Osteocyte (in vitro differentiated cells): ENCODE measurements around the gene ZNF212. TPM values are rescaled to one million over a fixed set of nuclear protein-coding genes. Genes with fewer than 3 reads are reported as not detected.

Source experiments
- DNase-seq: peaks from one replicate; pipeline ENCODE4 v3.0.0; 2021; ENCODE audit warnings: mixed read lengths; ENCODE audit not compliant: unreplicated experiment; ENCODE audit errors: extremely low spot score
- H3K27ac Mint-ChIP-seq: one replicate; pipeline ENCODE4 v1.8.0; 2021; ENCODE audit warnings: mild to moderate bottlenecking, mixed read lengths; ENCODE audit not compliant: unreplicated experiment
- H3K27me3 Mint-ChIP-seq: one replicate; pipeline ENCODE4 v1.8.0; 2021; ENCODE audit warnings: mixed read lengths; ENCODE audit not compliant: unreplicated experiment
- H3K36me3 Mint-ChIP-seq: one replicate; pipeline ENCODE4 v1.8.0; 2021; ENCODE audit warnings: mixed read lengths; ENCODE audit not compliant: unreplicated experiment
- H3K4me1 Mint-ChIP-seq: one replicate; pipeline ENCODE4 v1.8.0; 2021; ENCODE audit warnings: mixed read lengths; ENCODE audit not compliant: unreplicated experiment
- H3K4me3 Mint-ChIP-seq: one replicate; pipeline ENCODE4 v1.8.0; 2021; ENCODE audit warnings: mild to moderate bottlenecking, moderate library complexity, mixed read lengths; ENCODE audit not compliant: unreplicated experiment
- H3K9me3 Mint-ChIP-seq: one replicate; pipeline ENCODE4 v1.8.0; 2021; ENCODE audit warnings: mixed read lengths; ENCODE audit not compliant: unreplicated experiment
- total RNA-seq: library from RNA; stranded (reverse); gene quantifications from 2 replicates; pipeline ENCODE4 v1.2.1, GENCODE V29; 2021
- TF ChIP-seq, protein P1 (sequence below): fragments of 200-600 bp; sonication (generic); IDR thresholded peaks from 2 replicates; pipeline ENCODE4 v1.5.0; 2021; ENCODE audit warnings: antibody characterized with exemption, mild to moderate bottlenecking, moderate library complexity

ZNF212 gene
- total RNA-seq, 1 donor from 2014 or later: 11.9 TPM

DNA sequence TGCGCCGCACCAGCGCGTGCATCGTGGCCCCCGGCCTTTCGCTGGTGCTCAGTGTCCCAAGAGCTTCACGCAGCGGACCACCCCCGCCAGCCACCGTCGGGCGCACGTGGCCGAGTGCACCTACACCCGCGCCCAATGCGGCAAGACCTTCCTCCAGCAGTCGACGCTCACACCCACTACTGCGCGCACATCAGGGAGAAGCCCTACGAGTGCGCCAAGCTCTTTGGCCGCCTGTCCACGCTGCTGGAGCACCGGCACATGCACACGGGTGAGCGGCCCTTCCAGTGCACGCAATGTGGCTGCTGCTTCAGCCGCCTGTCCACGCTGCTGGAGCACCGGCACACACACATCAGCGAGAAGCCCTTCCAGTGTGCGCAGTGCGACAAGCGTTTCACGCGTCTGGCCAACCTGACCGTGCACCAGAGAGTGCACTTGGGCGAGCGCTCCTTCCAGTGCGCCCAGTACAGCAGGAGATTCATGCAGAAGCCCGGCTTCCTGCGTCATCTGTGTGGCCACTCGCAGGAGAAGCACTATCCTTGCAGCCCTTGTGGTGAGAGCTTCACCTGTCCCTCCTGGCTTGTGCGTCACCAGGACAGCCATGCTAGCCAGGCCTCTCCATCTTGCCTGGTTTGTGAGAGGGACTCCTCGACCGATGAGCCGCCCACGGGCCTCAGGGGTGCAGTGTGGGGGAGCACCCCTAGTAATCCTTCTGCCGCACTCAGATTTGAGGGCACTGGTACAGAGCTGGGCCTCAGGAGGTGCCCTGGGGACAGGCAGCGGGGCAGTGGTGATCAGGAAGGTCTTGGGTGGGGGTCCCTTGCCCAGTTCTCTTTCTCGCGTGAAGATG is 55.4 kb downstream of the ZNF212 start:
- TF ChIP-seq, protein P1, sequence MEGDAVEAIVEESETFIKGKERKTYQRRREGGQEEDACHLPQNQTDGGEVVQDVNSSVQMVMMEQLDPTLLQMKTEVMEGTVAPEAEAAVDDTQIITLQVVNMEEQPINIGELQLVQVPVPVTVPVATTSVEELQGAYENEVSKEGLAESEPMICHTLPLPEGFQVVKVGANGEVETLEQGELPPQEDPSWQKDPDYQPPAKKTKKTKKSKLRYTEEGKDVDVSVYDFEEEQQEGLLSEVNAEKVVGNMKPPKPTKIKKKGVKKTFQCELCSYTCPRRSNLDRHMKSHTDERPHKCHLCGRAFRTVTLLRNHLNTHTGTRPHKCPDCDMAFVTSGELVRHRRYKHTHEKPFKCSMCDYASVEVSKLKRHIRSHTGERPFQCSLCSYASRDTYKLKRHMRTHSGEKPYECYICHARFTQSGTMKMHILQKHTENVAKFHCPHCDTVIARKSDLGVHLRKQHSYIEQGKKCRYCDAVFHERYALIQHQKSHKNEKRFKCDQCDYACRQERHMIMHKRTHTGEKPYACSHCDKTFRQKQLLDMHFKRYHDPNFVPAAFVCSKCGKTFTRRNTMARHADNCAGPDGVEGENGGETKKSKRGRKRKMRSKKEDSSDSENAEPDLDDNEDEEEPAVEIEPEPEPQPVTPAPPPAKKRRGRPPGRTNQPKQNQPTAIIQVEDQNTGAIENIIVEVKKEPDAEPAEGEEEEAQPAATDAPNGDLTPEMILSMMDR: no peak
- H3K36me3 Mint-ChIP-seq: peaks cover 13% of the 10 kb centered on the region
- no peaks in the 10 kb centered on the region for H3K4me1 Mint-ChIP-seq
- no peak overlapping the region for H3K27ac Mint-ChIP-seq
- no peak overlapping the region for H3K4me3 Mint-ChIP-seq
- no peak for DNase-seq
- no peaks in the 10 kb centered on the region for H3K9me3 Mint-ChIP-seq
- H3K27me3 Mint-ChIP-seq: no peaks in the 10 kb centered on the region

DNA sequence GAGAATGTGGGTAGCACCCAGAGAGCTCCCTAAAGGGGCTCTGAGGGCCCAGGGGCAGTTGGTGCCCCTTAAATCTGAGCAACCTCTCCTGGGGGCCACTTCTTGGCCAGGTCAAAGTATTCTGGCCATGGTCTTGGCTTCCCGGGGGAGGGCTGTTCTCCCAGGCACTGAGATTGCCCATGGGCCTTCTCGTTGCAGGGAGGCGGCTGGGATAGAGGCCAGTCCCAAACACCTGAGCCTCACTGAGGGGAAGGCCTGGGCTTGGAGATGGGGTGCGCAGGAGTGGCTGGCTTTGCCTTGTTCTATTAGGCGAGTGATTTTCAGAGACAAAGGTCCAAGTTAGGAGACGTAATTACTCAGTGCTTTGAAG is 56.0 kb downstream of the ZNF212 start:
- Mint-ChIP-seq H3K27ac (no peak overlapping the region), H3K27me3 (no peaks in the 10 kb centered on the region), H3K9me3 (no peaks in the 10 kb centered on the region), H3K4me1 (peaks cover 4% of the 10 kb centered on the region), H3K36me3 (peaks cover 13% of the 10 kb centered on the region), H3K4me3 (no peak overlapping the region)
- TF ChIP-seq, protein P1: no peak
- no peak for DNase-seq

DNA sequence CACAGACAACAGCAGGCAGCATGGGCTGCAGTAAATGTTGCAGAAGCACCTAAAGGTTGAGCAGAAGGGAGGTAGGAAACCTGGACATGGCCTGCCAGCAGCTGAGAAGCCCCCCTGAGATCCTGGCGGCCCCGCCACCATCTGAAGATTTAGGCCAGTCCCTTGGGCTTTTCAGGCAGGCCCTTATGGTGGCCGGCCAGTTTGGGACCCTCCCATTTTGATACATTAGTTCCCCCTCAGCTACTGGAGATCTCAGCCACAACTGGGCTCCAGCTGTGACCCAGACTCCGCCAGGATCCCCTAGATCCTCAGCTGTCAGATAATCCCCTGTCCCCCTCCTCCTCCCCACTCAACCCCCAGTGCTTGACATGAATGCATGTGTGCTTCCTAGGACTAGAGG is 56.9 kb downstream of the ZNF212 start:
- Mint-ChIP-seq H3K4me1 (peaks cover 8% of the 10 kb centered on the region), H3K27me3 (no peaks in the 10 kb centered on the region), H3K9me3 (no peaks in the 10 kb centered on the region), H3K27ac (no peak overlapping the region), H3K4me3 (no peak overlapping the region), H3K36me3 (peaks cover 13% of the 10 kb centered on the region)
- DNase-seq: peak; percentile 59
- TF ChIP-seq, protein P1: no peak

DNA sequence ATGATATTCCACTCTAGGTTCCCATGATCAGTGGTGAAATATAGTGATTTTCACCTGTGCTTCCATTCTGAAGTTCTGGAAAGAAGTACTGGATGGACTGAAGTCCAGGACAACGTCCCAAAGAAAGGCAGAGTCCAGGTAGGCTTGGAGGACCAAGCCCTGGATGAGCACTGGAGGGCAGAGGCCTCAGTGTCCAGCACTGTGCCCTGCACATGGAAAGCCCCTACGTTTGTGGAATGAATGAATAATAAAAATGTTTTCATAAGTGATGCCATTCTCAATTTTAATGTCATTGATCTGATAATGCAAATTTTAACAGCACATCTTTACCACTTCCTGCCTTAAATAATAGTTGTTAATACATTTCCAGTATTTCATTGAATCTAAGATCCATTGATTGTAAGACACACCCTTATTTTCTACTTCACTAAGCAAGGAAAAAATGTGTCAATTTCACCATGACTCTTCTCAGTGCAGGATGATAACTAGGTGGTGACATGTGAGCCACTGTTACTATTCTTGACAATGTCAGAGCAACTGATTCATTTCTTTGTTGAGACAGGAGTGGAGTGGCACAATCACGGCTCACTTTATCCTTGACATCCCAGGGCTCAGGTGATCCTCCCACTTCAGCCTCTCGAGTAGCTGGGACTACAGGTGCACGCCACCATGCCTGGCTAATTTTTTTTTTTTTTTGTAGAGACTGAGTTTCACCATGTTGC is 57.7 kb downstream of the ZNF212 start:
- H3K9me3 Mint-ChIP-seq: no peaks in the 10 kb centered on the region
- TF ChIP-seq, protein P1: no peak
- H3K27ac Mint-ChIP-seq: no peak overlapping the region
- H3K36me3 Mint-ChIP-seq: peaks cover 12% of the 10 kb centered on the region
- H3K4me3 Mint-ChIP-seq: no peak overlapping the region
- H3K27me3 Mint-ChIP-seq: no peaks in the 10 kb centered on the region
- H3K4me1 Mint-ChIP-seq: peaks cover 8% of the 10 kb centered on the region
- DNase-seq: peak; percentile 10

DNA sequence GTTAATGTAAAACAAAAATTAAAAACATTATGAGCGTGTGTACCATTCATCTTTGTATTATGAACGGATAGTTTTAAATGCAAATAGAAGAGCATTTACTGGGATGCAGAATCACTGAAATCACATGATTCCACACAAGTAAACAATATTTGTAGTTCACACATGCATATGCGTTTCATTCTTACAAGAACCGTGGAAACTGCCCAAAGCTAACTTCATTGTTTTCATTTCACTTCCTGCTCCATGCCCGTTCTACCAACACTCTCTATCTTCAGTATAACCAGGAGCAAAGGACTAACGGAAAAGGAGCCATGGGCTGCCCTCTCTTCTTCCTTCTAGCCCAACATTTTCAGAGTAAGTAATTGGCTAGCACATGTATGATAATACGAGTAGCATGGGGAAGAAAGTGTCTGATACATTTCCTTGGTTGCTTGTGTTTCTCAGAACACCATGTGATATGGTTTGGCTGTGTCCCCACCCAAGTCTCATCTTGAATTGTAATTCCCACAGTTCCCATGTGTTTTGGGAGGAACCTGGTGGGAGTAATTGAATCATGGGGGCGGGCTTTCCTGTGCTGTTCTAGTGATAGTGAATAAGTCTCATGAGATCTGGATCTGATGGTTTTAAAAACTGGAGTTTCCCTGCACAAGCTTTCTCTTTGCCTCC is 61.3 kb downstream of the ZNF212 start:
- Mint-ChIP-seq H3K9me3 (no peaks in the 10 kb centered on the region), H3K4me1 (peaks cover 8% of the 10 kb centered on the region), H3K4me3 (no peak overlapping the region), H3K27me3 (no peaks in the 10 kb centered on the region), H3K27ac (peak overlapping the region; percentile 35), H3K36me3 (no peaks in the 10 kb centered on the region)
- TF ChIP-seq, protein P1: no peak
- DNase-seq: peak; percentile 8
